HEK293 (cell line): ENCODE measurements around the gene RAPGEFL1.

Experiments used
- CTCF ChIA-PET: fragments of 350-600 bp; formaldehyde crosslinking; extraction: SDS; loops from one replicate; lab custom pipeline; 2021; ENCODE audit warnings: antibody characterized with exemption; lab: Yijun Ruan, JAX
- POLR2A ChIA-PET: fragments of 300-600 bp; formaldehyde crosslinking; extraction: SDS; loops from one replicate; lab custom pipeline; 2020; ENCODE audit warnings: antibody characterized with exemption, inconsistent platforms; lab: Yijun Ruan, JAX
- H3K27ac ChIP-seq: fragments of 200-500 bp; sonication (Bioruptor generic); 2 replicates; pipeline ENCODE4 v1.5.1; 2014; ENCODE audit warnings: low read depth, low read length, control low read depth, inconsistent platforms; ENCODE audit errors: extremely low read depth
- H3K36me3 ChIP-seq, 2 experiments: fragments of 200-500 bp in 1 of 2; sonication (Bioruptor generic) in 1 of 2; 1 replicate in 1 of 2; 2 replicates in 1 of 2; pipeline ENCODE4 v1.5.1; 2014 to 2017; ENCODE audit warnings: inconsistent platforms in 2 of 2, low read length in 2 of 2; ENCODE audit not compliant: control insufficient read depth in 2 of 2, insufficient read depth in 1 of 2
- H3K4me1 ChIP-seq: fragments of 200-500 bp; sonication (Bioruptor generic); 2 replicates; pipeline ENCODE4 v1.5.1; 2014; ENCODE audit warnings: mild to moderate bottlenecking, low read length, inconsistent platforms; ENCODE audit not compliant: control insufficient read depth, insufficient read depth
- H3K4me3 ChIP-seq: 2 replicates; pipeline ENCODE4 v1.5.1; 2011; ENCODE audit warnings: low read depth, mild to moderate bottlenecking, control low read depth, low read length, moderate library complexity
- H3K9me3 ChIP-seq: fragments of 200-500 bp; sonication (Bioruptor generic); 2 replicates; pipeline ENCODE4 v1.5.1; 2014; ENCODE audit warnings: low read depth, low read length, inconsistent platforms; ENCODE audit not compliant: control insufficient read depth, insufficient read depth
- GLIS2 ChIP-seq: fragments of 450-650 bp; formaldehyde crosslinking; IDR thresholded peaks from 2 replicates; pipeline ENCODE4 v1.5.1; 2016; ENCODE audit warnings: missing biosample characterization, missing genetic modification characterization
- HIC1 ChIP-seq: fragments of 450-650 bp; formaldehyde crosslinking; IDR thresholded peaks from 2 replicates; pipeline ENCODE4 v1.5.1; 2016; ENCODE audit warnings: missing biosample characterization, missing genetic modification characterization
- HOXA7 ChIP-seq: sonication (generic); formaldehyde crosslinking; IDR thresholded peaks from 2 replicates; pipeline ENCODE4 v1.8.1; 2022; ENCODE audit warnings: missing genetic modification reagents, borderline replicate concordance
- KLF1 ChIP-seq: fragments of 450-650 bp; formaldehyde crosslinking; IDR thresholded peaks from 2 replicates; pipeline ENCODE4 v1.5.1; 2016; ENCODE audit warnings: missing biosample characterization, missing genetic modification characterization
- KLF10 ChIP-seq: fragments of 450-650 bp; IDR thresholded peaks from 2 replicates; pipeline ENCODE4 v1.5.1; 2018; ENCODE audit warnings: missing biosample characterization, mild to moderate bottlenecking, missing genetic modification characterization
- PBX3 ChIP-seq: sonication (generic); formaldehyde crosslinking; IDR thresholded peaks from 2 replicates; pipeline ENCODE4 v1.8.1; 2022; ENCODE audit warnings: mild to moderate bottlenecking, moderate library complexity, missing genetic modification reagents
- SP7 ChIP-seq: fragments of 450-650 bp; formaldehyde crosslinking; IDR thresholded peaks from 2 replicates; pipeline ENCODE4 v1.5.1; 2016; ENCODE audit warnings: missing biosample characterization, missing genetic modification characterization
- WT1 ChIP-seq: fragments of 450-650 bp; formaldehyde crosslinking; IDR thresholded peaks from 2 replicates; pipeline ENCODE4 v1.5.1; 2016; ENCODE audit warnings: missing biosample characterization, missing genetic modification characterization
- ZBTB21 ChIP-seq: fragments of 450-650 bp; formaldehyde crosslinking; IDR thresholded peaks from 2 replicates; pipeline ENCODE4 v1.5.1; 2017; ENCODE audit warnings: missing biosample characterization, missing genetic modification characterization
- ZBTB44 ChIP-seq: fragments of 450-650 bp; IDR thresholded peaks from 2 replicates; pipeline ENCODE4 v1.5.1; 2018; ENCODE audit warnings: missing biosample characterization, mild to moderate bottlenecking, missing genetic modification characterization
- ZFHX2 ChIP-seq: fragments of 450-650 bp; formaldehyde crosslinking; conservative IDR thresholded peaks from 2 replicates; pipeline ENCODE4 v1.5.1; 2016; ENCODE audit warnings: missing biosample characterization, missing genetic modification characterization
- ZFP3 ChIP-seq: fragments of 450-650 bp; formaldehyde crosslinking; IDR thresholded peaks from 2 replicates; pipeline ENCODE4 v1.5.1; 2016; ENCODE audit warnings: low read depth, missing biosample characterization, missing genetic modification characterization
- ZFP69B ChIP-seq: fragments of 450-650 bp; formaldehyde crosslinking; IDR thresholded peaks from 2 replicates; pipeline ENCODE4 v1.5.1; 2016; ENCODE audit warnings: missing biosample characterization, missing genetic modification characterization
- ZNF10 ChIP-seq: fragments of 450-650 bp; formaldehyde crosslinking; IDR thresholded peaks from 2 replicates; pipeline ENCODE4 v1.5.1; 2017; ENCODE audit warnings: missing biosample characterization, missing genetic modification characterization
- ZNF112 ChIP-seq: fragments of 450-650 bp; formaldehyde crosslinking; IDR thresholded peaks from 2 replicates; pipeline ENCODE4 v1.5.0; 2017; ENCODE audit warnings: missing biosample characterization, missing genetic modification characterization
- ZNF133 ChIP-seq: fragments of 450-650 bp; formaldehyde crosslinking; IDR thresholded peaks from 2 replicates; pipeline ENCODE4 v1.5.1; 2016; ENCODE audit warnings: missing biosample characterization, missing genetic modification characterization
- ZNF155 ChIP-seq: fragments of 450-650 bp; formaldehyde crosslinking; IDR thresholded peaks from 2 replicates; pipeline ENCODE4 v1.5.1; 2016; ENCODE audit warnings: missing biosample characterization, missing genetic modification characterization
- ZNF16 ChIP-seq: fragments of 450-650 bp; formaldehyde crosslinking; IDR thresholded peaks from 2 replicates; pipeline ENCODE4 v1.5.1; 2016; ENCODE audit warnings: low read depth, missing biosample characterization, missing genetic modification characterization
- ZNF341 ChIP-seq: fragments of 450-650 bp; formaldehyde crosslinking; IDR thresholded peaks from 2 replicates; pipeline ENCODE4; 2016; ENCODE audit warnings: low read depth, missing biosample characterization, missing genetic modification characterization
- ZNF366 ChIP-seq: fragments of 450-650 bp; formaldehyde crosslinking; conservative IDR thresholded peaks from 2 replicates; pipeline ENCODE4 v1.5.1; 2016; ENCODE audit warnings: missing biosample characterization, missing genetic modification characterization
- ZNF391 ChIP-seq: fragments of 450-650 bp; formaldehyde crosslinking; IDR thresholded peaks from 2 replicates; pipeline ENCODE4 v1.5.1; 2016; ENCODE audit warnings: low read depth, missing biosample characterization, missing genetic modification characterization, borderline replicate concordance
- ZNF513 ChIP-seq: fragments of 450-650 bp; IDR thresholded peaks from 2 replicates; pipeline ENCODE4 v1.5.1; 2018; ENCODE audit warnings: missing biosample characterization, missing genetic modification characterization
- ZNF544 ChIP-seq: fragments of 450-650 bp; formaldehyde crosslinking; IDR thresholded peaks from 2 replicates; pipeline ENCODE4 v1.5.0; 2017; ENCODE audit warnings: missing biosample characterization, missing genetic modification characterization
- ZNF548 ChIP-seq: fragments of 450-650 bp; formaldehyde crosslinking; IDR thresholded peaks from 2 replicates; pipeline ENCODE4 v1.5.1; 2016; ENCODE audit warnings: missing biosample characterization, missing genetic modification characterization
- ZNF558 ChIP-seq: fragments of 450-650 bp; formaldehyde crosslinking; IDR thresholded peaks from 2 replicates; pipeline ENCODE4 v1.5.1; 2016; ENCODE audit warnings: missing biosample characterization, missing genetic modification characterization
- ZNF600 ChIP-seq: fragments of 450-650 bp; formaldehyde crosslinking; IDR thresholded peaks from 2 replicates; pipeline ENCODE4 v1.5.1; 2016; ENCODE audit warnings: missing biosample characterization, missing genetic modification characterization
- ZNF610 ChIP-seq: fragments of 450-650 bp; formaldehyde crosslinking; IDR thresholded peaks from 2 replicates; pipeline ENCODE4 v1.5.1; 2016; ENCODE audit warnings: missing biosample characterization, missing genetic modification characterization, borderline replicate concordance
- ZNF645 ChIP-seq: fragments of 450-650 bp; formaldehyde crosslinking; IDR thresholded peaks from 2 replicates; pipeline ENCODE4; 2016; ENCODE audit warnings: missing biosample characterization, missing genetic modification characterization
- ZNF692 ChIP-seq: fragments of 450-650 bp; formaldehyde crosslinking; IDR thresholded peaks from 2 replicates; pipeline ENCODE4 v1.5.1; 2016; ENCODE audit warnings: missing biosample characterization, missing genetic modification characterization
- ZNF791 ChIP-seq: fragments of 450-650 bp; formaldehyde crosslinking; IDR thresholded peaks from 2 replicates; pipeline ENCODE4 v1.5.1; 2016; ENCODE audit warnings: missing biosample characterization, missing genetic modification characterization

Gene RAPGEFL1

GRCh38 chr17:40179923-40180659 is 2.8 kb downstream of the RAPGEFL1 start:
- Histone ChIP-seq H3K4me1 (peaks cover 9% of the 10 kb centered on the region), H3K4me3 (no peak overlapping the region), H3K9me3 (no peaks in the 10 kb centered on the region), H3K36me3 (peaks cover 7 to 28% of the 10 kb centered on the region in 2 experiments), H3K27ac (peak overlapping the region; percentile 17; the same call in 1 of the 2 replicates)
- ChIA-PET CTCF (interaction anchor here (0.5 to 2.7 kb wide), 10 partner anchors 10 to 191 kb away, joined by 3 to 32 read pairs (median 5); no protein-coding TSS in a partner anchor), POLR2A (interaction anchor here (0.6 to 1.5 kb wide), 9 partner anchors 14 to 1607 kb away, joined by 3 to 8 read pairs (median 3); partner anchors contain the start of genes CASC3, EIF1 and JUP)
- TF ChIP-seq ZNF610 (tag by site-specific recombination) = no peak
- no peak for TF ChIP-seq ZBTB21 (tag by site-specific recombination)
- TF ChIP-seq ZFP69B (tag by site-specific recombination) = no peak
- no peak for TF ChIP-seq HOXA7
- TF ChIP-seq ZNF558 (tag by site-specific recombination) = no peak
- no peak for TF ChIP-seq ZNF692 (tag by site-specific recombination)
- TF ChIP-seq SP7 (tag by site-specific recombination) = peak; percentile 39; the same call in 1 of the 2 replicates
- TF ChIP-seq ZNF133 (tag by site-specific recombination) = no peak
- TF ChIP-seq ZNF544 (tag by site-specific recombination) = no peak
- no peak for TF ChIP-seq KLF1 (tag by site-specific recombination)
- TF ChIP-seq ZNF791 (tag by site-specific recombination) = no peak
- TF ChIP-seq ZNF513 (tag by site-specific recombination) = no peak
- TF ChIP-seq WT1 = peak; percentile 68
- no peak for TF ChIP-seq ZNF341 (tag by site-specific recombination)
- TF ChIP-seq ZNF16 = no peak
- TF ChIP-seq GLIS2 (tag by site-specific recombination) = 0 out of 2 replicates have a peak, but pooled peaks have one; percentile 22
- no peak; the same call in 1 of the 2 replicates for TF ChIP-seq ZNF600 (tag by site-specific recombination)
- TF ChIP-seq ZNF112 (tag by site-specific recombination) = no peak
- 0 out of 2 replicates have a peak, but pooled peaks have one; percentile 19 for TF ChIP-seq HIC1 (tag by site-specific recombination)
- peak; percentile 13 for TF ChIP-seq ZFHX2 (tag by site-specific recombination)
- no peak for TF ChIP-seq ZNF155
- TF ChIP-seq ZNF366 (tag by site-specific recombination) = peak; percentile 65
- TF ChIP-seq ZNF548 (tag by site-specific recombination) = no peak
- TF ChIP-seq PBX3 = no peak
- no peak for TF ChIP-seq ZNF391 (tag by site-specific recombination)
- no peak for TF ChIP-seq ZNF10 (tag by site-specific recombination)
- no peak for TF ChIP-seq KLF10 (tag by site-specific recombination)
- TF ChIP-seq ZBTB44 (tag by site-specific recombination) = no peak
- no peak for TF ChIP-seq ZFP3
- no peak for TF ChIP-seq ZNF645
